Activated gamma-delta T cell treated with anti-CD3 and anti-CD28 coated beads, Interleukin-2, amount 50 U/mL, for 16 hours (primary cell): Measurements from ENCODE around the gene TCF25.
"Not testable (repeated sequence)": the region's sequence is repeated elsewhere in the genome, so short reads cannot be mapped to it uniquely, and the experiment has no call there.

ENCODE experiments used
- DNase-seq: peaks from one replicate; pipeline ENCODE4 v3.0.0-alpha.2; 2020; ENCODE audit warnings: low read depth

Gene TCF25

GRCh38 chr16:89873109-89873971 is at the start of gene TCF25:
Gene TCF25 (plus strand): TSS chr16:89873592. CDS start chr16:89873668, 76 bp downstream.
- DNase-seq = peak; percentile 79

- not testable (repeated sequence) for DNase-seq
Measured at GRCh38 chr16:89823824-89824148, 49.6 kb upstream of the TCF25 start.

- no peak for DNase-seq
Measured at GRCh38 chr16:89826531-89827382, 46.6 kb upstream of the TCF25 start.

GRCh38 chr16:89827383-89828198 is 45.8 kb upstream of the TCF25 start:
- no peak for DNase-seq

GRCh38 chr16:89828199-89828869 is 45.1 kb upstream of the TCF25 start, which contains the start of gene SPIRE2:
Gene SPIRE2 (plus strand): TSS chr16:89828475. CDS start chr16:89828551, 76 bp downstream.
- DNase-seq = peak; percentile 53

GRCh38 chr16:89828870-89829629 is 44.3 kb upstream of the TCF25 start:
- DNase-seq = no peak

- DNase-seq = no peak
Measured at GRCh38 chr16:89829630-89830437, 43.6 kb upstream of the TCF25 start.

GRCh38 chr16:89831810-89832328 is 41.5 kb upstream of the TCF25 start:
- no peak for DNase-seq

- DNase-seq = not testable (repeated sequence)
Measured at GRCh38 chr16:89833664-89834363, 39.6 kb upstream of the TCF25 start.

- not testable (repeated sequence) for DNase-seq
Measured at GRCh38 chr16:89834813-89835363, 38.5 kb upstream of the TCF25 start.

- DNase-seq = not testable (repeated sequence)
Measured at GRCh38 chr16:89836484-89836883, 36.9 kb upstream of the TCF25 start.

- no peak for DNase-seq
Measured at GRCh38 chr16:89837014-89837546, 36.3 kb upstream of the TCF25 start.

- DNase-seq = peak; percentile 42
Measured at GRCh38 chr16:89841275-89841674, 32.1 kb upstream of the TCF25 start.

GRCh38 chr16:89842471-89843408 is 30.7 kb upstream of the TCF25 start:
- DNase-seq = no peak

- DNase-seq = no peak
Measured at GRCh38 chr16:89843409-89844350, 29.7 kb upstream of the TCF25 start.

GRCh38 chr16:89844739-89845339 is 28.6 kb upstream of the TCF25 start:
- no peak for DNase-seq
